Measurements from ENCODE around the gene HDAC5.
"Not testable (repeated sequence)": the region's sequence is repeated elsewhere in the genome, so short reads cannot be mapped to it uniquely, and the experiment has no call there.

The HDAC5 gene

GRCh38 chr17:44123356-44124117 is at the start of gene HDAC5:
Gene HDAC5 (minus strand): TSS chr17:44123641. CDS start chr17:44117515, 6,126 bp downstream.
- DNase-seq = peak; percentile 97

- DNase-seq = no peak
These were observed 48.6 kb upstream of the HDAC5 start for GRCh38 chr17:44171931-44172455.

DNA sequence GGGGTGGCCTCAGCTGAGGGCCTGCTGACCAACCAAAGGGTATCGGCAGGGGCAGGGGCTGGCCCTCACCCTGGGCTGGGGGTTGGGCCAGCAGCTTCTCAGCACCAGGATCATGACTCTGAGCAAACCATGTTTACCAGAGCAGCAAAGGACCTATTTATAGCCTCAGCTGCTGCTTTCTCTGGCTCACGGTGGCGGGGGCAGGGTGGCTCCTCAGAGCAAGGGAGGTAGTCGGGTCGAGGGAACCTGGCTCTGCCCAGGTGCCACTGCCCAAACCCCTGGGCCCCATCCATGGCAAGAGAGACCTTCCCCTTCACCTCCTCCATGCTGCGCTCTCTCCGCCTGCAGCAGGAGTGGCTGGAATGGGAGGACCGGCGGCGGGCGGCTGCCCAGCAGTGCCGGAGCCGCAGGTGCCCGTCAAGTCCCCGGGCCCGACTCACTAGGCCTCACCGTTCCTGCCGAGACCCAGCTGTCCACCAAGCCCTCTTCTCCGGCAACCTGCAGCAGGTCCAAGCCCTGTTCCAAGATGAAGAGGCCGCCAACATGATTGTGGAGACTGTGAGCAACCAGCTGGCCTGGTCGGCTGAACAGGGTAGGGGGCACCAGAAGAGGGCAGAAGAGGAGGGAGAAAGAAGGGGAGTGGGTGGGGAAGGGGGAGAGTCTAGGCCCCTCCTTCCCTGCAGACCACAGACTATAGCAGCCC is 47.2 kb upstream of the HDAC5 start, which contains the start of gene ASB16:
Gene ASB16, plus strand, starts transcription at position 206 of the 703 bp plus-strand sequence. Its CDS starts 86 bp downstream, at position 292.
- DNase-seq = no peak

- DNase-seq = no peak
These were observed 46.7 kb upstream of the HDAC5 start for GRCh38 chr17:44170135-44170498.

DNA sequence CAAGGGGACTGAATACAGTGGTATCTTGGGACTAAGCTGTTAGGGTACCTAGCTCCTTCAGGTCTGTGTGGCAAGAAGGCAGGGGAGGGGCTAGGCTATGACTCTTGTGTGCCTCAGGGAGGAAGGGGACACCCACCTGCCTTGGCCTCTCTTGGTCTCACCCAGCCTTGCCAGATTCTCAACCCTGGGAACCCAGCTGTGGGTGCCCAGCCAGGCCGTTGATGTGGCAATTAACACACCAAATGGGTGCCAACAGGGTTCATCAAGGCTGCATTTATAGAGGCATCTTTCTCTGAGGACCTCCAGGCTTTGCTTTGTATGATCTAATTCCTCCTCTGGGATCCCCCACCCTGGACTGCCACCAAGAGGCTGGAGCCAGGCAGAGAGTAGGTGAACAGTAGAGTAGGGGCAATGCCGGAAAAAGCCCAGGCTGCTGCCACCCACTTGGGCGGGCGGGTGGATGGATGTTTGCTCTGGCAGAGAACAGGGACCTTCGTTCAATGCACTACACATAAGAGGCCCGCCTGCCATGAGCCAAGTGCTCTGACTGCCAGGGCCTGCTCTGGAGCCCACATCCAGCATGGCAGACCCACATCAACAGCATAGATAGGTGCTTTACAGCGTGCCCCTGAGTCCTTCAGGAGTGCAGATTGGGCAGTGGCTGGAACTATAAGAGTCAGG is 43.9 kb upstream of the HDAC5 start:
- DNase-seq = no peak

DNA sequence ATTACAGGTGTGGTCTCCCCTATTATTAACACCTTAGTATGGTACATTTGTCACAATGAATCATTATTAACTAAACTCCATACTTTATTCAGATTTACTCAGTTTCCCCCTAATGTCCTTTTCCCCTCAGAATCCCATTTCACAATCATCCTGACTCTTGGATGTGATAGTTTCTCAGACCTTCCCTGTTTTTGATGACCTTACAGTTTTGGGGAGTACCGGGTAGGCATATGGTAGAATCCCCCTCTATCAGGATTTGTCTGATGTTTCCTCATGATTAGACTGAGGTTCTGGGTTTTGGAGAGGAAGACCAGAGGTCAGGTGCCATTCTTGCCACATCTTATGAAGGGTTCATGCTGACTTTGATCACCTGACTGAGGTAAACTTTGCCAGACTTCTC is 41.0 kb upstream of the HDAC5 start:
- DNase-seq = no peak

DNA sequence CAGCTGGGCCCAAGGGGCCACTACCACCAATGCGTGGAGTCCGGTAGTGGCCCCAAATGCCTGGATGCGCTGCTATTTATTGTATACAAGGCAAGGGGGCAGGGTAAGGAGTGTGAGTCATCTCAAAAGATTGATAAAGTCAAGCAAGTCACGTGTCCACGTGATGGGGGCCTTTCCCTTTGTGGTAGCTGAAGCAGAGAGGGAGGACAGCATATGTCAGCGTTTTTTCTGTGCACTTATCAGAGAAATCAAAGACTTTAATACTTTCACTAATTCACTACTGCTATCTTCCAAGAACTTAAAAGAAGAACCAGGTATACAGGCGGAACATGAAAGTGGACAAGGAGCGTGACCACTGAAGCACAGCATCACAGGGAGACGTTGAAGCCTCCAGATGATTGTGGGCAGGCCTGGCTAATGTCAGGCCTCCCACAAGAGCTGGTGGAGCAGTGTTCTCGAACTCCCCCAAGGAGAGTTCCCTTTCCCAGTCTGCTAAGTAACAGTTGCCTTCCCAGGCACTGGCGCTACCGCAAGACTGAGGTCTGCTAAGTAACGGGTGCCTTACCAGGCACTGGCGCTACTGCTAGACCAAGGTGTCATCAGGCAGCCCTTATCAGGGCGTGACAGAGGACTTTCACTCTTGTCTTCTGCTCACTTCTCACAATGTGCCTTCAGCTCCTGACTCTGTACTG is 36.2 kb upstream of the HDAC5 start:
- peak; percentile 64 for DNase-seq

GRCh38 chr17:44155488-44155887 is 32.0 kb upstream of the HDAC5 start:
- no peak for DNase-seq

GRCh38 chr17:44152875-44153274 is 29.4 kb upstream of the HDAC5 start:
- no peak for DNase-seq

DNA sequence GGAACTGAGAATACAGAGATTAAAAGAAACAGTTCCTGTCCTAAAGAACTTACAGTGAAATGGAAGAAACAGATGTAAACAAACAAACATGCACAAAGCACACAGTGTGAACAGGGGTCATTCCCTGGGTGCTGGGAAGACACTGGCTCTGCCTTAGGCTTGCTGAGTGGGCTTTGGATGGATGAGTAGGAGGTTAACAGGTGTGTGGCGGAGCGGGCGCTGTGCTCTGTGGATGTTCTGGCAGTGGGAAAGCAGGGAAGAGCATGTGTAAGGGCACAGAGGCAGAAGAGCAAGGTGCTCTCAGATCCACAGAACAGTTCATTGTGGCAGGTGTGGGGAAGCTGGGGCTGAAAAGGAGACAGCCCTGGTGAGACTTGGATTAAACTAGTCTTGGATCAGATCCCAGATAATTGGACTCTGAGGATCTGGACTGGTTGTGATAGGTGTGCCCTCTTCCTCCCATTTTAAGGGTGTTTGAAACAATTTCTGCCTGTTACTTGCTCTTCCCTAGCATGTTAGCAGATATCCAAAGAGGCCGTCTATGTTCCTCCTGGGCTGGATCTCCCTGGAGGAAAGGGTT is 26.4 kb upstream of the HDAC5 start:
- no peak for DNase-seq

- DNase-seq = not testable (repeated sequence)
These were observed 25.6 kb upstream of the HDAC5 start for GRCh38 chr17:44149066-44149465.

GRCh38 chr17:44147812-44148211 is 24.4 kb upstream of the HDAC5 start:
- no peak for DNase-seq

- DNase-seq = no peak
These were observed 23.2 kb upstream of the HDAC5 start for GRCh38 chr17:44146375-44147346.

DNA sequence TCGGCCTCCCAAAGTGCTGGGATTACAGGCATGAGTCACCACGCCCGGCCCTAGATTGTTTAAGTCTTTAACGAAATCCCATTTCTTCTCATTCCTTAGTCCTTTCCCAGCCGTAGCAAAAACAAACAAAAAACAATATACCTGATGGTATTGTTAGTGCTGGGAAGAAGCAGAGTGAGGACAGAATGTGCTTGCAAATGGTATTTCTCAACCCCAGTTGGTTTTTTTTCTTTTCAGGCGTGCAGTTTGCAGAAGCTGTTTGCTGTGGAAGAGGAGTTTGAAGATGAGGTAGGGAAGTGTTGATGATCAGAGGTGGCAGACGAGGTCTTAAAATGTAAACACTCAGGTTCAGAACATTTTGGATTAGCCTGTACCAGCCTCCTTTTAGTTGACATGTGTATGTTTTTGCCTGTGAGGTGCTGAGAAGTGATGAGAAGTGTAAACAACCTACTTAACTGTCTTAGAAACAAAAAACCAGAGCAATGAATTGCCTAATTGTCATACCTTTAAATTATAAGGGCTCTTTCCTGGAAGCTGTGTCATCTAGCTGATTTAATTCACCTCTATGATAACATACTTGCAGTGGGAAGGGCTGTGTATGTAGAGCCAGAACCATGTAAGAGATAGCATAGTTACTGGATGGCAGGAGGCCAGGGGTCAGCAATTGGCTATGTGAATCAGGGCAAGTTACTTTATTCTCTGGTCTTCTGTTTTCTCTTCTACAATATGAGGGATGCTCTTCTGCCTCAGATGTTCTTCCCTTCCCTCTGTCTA is 21.7 kb upstream of the HDAC5 start:
- DNase-seq = no peak

DNA sequence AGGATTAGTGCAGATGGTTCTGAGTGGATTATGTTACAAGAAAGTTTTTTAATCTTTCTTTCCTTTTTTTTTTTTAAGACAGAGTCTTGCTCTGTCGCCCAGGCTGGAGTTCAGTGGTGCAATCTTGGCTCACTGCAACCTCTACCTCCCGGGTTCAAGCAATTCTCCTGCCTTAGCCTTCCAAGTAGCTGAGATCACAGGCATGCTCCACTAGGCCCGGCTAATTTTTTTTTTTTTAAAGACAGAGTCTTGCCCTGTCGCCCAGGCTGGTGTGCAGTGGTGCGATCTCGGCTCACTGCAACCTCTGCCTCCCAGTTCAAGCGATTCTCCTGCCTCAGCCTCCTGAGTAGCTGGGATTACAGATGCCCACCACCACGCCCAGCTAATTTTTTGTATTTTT is 20.5 kb upstream of the HDAC5 start:
- not testable (repeated sequence) for DNase-seq

- peak; percentile 81 for DNase-seq
These were observed 14.7 kb upstream of the HDAC5 start for GRCh38 chr17:44137891-44138709.

DNA sequence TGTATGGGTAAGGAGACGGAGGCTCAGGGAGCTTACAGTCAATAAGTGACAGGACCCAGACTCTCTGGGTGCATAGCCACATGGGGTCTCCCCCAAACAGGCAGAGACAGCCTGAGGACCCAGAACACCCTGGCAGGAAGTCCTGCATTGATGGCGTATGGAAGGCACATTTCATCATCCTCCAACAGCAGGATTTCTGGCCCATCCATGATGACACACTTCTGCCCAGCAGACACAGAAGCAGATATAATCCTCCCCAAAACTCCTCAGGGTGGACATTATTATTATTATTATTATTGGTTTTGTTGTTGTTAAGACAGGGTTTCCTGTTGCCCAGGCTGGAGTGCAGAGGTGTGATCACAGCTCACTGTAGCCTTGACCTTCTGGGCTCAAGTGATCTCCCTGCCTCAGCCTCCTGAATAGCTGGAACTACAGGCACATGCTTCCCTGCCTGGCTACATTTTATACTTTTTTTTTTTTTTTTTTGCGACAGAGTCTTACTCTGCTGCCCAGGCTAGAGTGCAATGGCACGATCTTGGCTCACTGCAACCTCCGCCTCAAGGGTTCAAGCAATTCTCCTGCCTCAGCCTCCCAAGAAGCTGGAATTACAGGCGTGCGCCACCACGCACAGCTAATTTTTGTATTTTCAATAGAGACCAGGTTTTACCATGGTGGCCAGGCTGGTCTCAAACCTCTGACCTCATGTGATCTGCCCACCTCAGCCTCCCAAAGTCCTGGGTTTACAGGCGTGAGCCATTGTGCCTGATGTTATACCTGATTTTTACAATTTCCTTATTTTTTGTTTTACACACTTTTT is 11.5 kb upstream of the HDAC5 start:
- DNase-seq = no peak

DNA sequence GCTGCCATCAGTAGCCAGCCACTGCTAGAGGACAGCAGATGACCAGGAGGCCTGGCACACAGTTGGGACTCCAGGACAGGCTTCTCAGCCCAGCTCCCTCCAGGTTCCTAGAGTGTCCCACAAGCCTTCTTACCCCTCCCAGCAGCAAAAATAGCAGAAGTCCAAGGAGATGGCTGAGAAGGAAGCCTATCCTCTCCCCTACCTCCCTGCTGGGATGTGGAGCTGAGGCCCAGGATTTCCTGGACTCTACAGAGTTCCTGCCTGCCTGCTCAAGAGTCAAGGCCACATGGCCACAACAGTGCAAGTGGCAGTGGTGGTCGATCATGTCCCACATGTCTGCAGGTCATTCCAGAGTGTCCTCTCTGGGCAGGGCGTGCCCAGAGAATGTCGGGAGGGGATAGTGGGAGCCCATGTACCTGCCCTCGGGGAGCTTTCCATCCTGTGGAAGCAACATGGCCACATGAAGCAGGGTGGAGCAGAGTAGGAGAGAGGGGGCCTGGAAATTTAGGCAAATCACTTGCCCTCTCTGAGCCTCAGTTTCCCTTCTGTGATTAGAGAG is 10.6 kb upstream of the HDAC5 start:
- DNase-seq = no peak

Measured in activated CD4-positive, alpha-beta T cell treated with anti-CD3 and anti-CD28 coated beads, Interleukin-10, Interleukin-2, amounts not matched to agents 100 ng/mL and 50 ng/mL, durations not matched to agents 16 hours and 8 hours (primary cell).